NCI-H69 (cell line): ENCODE measurements around the gene GH2.
A peak's percentile ranks its signal among the peaks of the same experiment; 100 is the strongest.
"Not testable (repeated sequence)": the region's sequence is repeated elsewhere in the genome, so short reads cannot be mapped to it uniquely, and the experiment has no call there.

ENCODE experiments used
- DNase-seq: peaks from one replicate; lab custom pipeline; 2025; lab: John Stamatoyannopoulos, UW

The GH2 gene

DNA sequence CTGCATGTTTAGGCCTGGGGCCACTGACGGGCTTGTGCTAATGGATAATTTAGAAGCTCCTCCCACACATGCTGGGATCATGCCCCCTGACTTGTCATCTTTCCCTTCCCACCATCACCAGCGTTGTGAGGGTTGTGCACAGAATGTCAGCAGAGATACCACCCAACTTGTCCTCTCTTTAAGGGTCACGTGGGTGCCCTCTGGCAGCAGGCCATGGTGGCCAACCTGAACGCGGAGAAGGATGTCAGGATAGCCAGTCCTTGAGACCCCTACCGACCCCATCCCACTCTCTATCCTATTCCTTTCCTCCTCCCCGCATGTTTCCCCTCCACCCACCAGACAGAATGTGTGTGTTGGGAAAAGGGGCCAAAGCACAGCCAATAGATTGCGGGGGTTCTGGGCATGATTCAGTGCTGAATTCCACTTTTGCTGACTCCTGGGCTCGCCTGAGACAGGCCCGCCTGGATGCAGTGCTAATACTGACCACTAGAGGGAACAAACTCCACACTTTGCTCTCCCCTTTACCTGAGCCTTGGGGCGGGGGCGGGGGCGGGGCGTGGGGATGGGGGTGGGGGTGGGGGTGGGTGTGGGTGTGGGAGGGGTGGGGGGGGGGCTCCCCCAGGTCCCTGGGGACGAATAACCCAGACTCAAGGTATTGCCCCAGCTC is at the start of gene GH2:
GH2 (minus strand) TSS at position 10 of the 667 bp plus-strand sequence. CDS start 143 bp downstream, outside the sequence.
- DNase-seq = peak; percentile 52

DNA sequence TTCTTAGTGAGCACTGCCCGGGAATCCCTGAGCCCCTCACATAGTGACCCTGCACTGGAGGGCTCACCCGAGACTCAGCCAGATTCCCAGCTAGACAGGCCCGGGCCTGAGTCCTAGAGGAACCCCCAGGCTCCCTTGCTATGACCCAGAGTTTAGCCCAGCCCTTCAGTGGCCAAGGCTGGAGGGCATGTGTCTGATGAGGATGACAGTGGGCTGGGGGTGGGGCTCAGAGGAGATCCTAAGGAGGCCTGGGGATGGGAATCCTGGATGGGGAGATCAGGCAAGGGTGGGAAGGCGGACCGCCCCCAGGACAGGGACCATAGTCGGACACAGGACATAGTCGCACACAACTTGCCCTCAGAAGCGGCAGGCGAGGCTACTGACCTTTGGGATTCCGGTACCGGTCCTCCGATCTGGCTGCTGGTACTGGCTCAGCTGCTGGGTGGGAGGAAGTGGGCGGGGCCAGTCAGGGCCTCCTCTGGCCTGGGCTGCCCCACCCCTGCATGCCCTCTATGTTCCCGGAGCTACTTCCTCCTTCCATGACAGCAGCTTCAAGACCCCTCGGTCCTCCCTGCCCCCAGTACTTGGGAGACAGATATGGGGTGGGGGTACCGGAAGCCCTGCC is 49.3 kb upstream of the GH2 start:
- no peak for DNase-seq

DNA sequence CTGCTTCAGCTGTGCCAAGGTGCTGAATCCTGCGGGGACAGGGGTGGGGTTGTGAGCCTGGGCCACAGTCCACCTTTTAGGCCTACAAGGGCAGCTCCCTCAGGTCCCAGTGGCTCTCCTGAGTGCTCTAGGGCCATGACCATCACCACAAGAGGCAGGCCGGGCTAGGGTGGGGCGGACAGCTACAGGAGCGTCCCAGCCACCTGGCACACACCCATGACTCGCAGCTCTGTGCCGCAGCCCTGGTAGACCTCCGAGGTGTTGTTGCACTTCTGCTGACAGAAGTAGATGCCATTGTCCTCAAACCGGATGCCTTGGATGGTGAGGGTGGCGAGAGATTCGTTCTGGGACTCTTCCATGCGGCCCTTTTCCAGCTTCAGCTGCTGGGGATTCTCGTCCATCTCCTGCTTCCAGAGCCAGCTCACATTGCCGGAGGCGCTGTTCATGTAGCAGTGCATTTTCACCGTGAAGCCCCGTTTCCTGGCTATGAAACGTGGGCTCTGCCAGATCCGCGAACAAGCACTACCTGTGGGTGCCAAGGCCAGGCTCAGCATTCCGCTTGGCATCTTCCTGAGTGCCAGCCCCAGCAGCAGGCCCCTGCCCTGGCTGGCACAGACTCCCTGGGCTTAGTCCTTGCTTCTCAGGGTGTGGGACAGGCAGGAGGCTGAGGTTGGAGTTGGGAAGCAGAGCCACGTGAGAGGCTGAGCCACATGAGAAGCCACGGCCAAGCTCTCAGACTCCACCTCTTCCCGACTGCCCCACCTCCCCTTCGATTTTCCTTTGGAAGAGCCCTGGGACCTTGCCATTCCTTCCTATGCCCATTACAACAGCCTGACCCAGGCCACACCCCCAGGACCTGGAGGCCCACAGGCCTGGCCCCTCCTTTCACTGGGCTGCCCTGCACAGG is 48.4 kb upstream of the GH2 start:
- no peak for DNase-seq

GRCh38 chr17:63928966-63929695 is 47.4 kb upstream of the GH2 start:
- no peak for DNase-seq

- no peak for DNase-seq
These were observed 46.5 kb upstream of the GH2 start for GRCh38 chr17:63928172-63928666.

GRCh38 chr17:63927464-63928171 is 45.9 kb upstream of the GH2 start:
- peak; percentile 25 for DNase-seq

DNA sequence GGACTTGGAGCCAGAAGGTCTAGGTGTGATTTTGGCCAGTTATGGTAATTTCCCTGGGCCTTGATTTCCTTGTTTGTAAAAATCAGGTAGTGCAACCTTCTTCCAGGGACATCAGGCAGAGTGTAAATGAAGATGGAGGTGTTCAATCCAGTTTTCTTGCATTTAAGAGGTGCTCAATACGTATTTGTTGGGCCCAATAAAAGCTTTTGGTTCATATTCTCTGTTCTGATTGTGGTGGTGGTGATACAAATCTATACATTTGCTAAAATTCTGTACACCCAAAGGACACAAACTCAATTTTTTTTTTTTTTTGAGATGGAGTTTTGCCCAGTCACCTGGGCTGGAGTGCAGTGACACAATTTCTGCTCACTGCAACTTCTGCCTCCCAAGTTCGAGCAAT is 44.4 kb upstream of the GH2 start:
- no peak for DNase-seq

GRCh38 chr17:63925615-63926014 is 43.9 kb upstream of the GH2 start:
- no peak for DNase-seq

- DNase-seq = not testable (repeated sequence)
These were observed 40.7 kb upstream of the GH2 start for GRCh38 chr17:63922402-63922801.

DNA sequence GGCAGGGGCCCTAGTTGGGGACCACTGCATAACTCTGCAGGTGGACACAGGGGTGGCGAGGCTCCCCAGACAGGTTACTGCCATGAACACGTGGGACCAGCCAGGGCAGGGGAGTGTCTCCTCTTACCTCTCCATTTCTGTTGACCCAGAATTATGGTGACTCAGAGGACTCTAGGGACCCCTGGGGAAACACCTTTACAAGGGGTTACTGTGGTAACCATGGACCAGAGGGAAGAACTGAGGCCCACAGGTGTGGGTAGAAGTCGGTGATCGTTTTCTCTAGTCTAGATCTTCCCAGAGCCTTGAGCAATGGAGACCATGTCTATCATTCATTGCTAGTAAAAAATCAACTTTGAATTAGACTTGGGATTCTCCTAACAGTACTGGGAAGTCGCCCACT is 39.0 kb upstream of the GH2 start:
- DNase-seq = peak; percentile 27

DNA sequence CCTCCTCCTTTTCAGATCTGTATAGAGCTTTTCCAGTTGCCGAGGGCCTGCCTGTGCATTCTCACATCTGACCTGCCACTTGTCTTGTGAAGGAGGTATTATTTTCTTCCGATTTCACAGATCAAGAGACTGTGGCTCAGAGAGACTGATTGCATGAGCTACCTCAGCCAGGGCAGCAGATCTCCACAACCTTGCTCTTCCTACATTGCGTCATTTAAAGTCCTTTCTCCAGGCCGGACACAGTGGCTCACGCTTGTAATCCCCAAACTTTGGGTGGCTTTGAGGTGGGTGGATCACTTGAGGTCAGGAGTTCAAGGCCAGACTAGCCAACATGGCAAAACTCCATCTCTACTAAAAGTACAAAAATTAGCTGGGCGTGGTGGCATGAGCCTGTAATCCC is 38.3 kb upstream of the GH2 start:
- not testable (repeated sequence) for DNase-seq

- DNase-seq = peak; percentile 62
These were observed 37.6 kb upstream of the GH2 start for GRCh38 chr17:63919311-63919723.

- DNase-seq = not testable (repeated sequence)
These were observed 37.1 kb upstream of the GH2 start, which contains the start of gene GH1 for GRCh38 chr17:63918789-63919305. Gene GH1, minus strand, starts transcription at chr17:63918839. Its CDS starts 63 bp downstream, at chr17:63918776.

- DNase-seq = no peak
These were observed 36.6 kb upstream of the GH2 start for GRCh38 chr17:63918305-63918704.

DNA sequence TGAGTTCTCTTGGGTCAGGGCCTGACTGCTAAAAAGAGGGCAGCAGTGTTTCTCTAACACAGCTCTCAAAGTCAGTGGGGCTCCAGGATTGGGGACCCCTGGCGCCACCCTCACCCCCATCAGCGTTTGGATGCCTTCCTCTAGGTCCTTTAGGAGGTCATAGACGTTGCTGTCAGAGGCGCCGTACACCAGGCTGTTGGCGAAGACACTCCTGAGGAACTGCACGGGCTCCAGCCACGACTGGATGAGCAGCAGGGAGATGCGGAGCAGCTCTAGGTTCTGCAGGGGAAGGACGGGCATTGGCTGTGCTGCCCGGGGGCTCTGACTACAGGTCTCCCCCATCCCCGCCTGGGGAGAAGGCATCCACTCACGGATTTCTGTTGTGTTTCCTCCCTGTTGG is 35.9 kb upstream of the GH2 start:
- DNase-seq = no peak

DNA sequence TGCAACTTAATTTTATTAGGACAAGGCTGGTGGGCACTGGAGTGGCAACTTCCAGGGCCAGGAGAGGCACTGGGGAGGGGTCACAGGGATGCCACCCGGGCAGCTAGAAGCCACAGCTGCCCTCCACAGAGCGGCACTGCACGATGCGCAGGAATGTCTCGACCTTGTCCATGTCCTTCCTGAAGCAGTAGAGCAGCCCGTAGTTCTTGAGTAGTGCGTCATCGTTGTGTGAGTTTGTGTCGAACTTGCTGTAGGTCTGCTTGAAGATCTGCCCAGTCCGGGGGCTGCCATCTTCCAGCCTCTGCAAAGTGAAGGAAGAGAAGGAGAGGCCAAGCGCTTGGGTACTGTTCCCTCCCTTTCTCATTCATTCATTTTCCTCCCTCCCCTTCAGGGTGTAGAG is 35.5 kb upstream of the GH2 start:
- not testable (repeated sequence) for DNase-seq

DNA sequence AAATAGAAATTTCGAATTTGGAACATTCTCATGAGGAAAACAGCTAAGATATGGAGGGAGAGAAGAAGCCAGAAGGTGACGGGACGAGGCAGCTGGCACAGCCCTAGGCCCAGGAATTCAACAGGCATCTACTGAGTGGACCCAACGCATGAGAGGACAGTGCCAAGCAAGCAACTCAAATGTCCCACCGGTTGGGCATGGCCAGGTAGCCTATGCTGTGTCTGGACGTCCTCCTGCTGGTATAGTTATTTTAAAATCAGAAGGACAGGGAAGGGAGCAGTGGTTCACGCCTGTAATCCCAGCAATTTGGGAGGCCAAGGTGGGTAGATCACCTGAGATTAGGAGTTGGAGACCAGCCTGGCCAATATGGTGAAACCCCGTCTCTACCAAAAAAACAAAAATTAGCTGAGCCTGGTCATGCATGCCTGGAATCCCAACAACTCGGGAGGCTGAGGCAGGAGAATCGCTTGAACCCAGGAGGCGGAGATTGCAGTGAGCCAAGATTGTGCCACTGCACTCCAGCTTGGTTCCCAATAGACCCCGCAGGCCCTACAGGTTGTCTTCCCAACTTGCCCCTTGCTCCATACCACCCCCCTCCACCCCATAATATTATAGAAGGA is 34.9 kb upstream of the GH2 start:
- no peak for DNase-seq

DNA sequence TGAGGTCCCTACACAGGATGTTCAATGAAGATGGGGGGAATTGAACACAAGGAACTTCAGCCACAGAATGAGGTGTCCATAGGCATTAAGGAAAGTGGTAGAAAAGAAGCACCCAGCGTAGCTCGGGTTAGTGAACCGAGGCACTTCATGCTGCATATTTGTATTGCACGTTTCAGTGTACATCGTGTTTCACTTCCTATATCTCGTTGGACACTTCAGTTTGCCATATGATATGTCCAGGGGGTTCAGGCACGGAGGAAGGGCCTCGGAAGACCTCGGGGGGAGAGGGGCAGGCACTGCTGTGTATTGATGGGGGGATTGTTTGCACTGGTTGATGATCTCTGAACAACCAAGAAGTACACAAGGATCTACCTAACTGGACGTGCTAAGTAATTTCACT is 34.0 kb upstream of the GH2 start:
- DNase-seq = not testable (repeated sequence)

GRCh38 chr17:63914471-63914870 is 32.7 kb upstream of the GH2 start:
- DNase-seq = no peak

DNA sequence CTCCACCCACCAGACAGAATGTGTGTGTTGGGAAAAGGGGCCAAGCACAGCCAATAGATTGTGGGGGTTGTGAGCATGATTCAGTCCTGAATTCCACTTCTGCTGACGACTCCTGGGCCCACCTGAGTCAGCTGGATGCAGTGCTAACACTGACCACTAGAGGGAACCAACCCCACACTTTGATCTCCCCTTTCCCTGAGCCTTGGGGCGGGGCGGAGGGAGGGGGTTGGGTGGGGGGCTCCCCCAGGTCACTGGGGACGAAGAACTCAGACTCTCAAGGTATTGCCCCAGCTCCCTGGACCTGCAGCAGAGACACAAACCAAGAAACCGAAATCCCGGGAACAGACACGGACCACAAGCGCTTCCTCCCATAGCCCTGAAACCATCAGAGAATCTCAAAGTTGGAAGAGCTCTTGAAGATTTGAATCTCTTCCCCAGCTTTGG is 29.9 kb upstream of the GH2 start:
- DNase-seq = peak; percentile 43
